GM19099 (cell line): ENCODE results near the gene LTO1.

ENCODE experiments used
- POLR2A ChIP-seq: IDR thresholded peaks from 3 replicates; pipeline ENCODE4 v1.6.1; 2011; ENCODE audit warnings: low read depth; ENCODE audit not compliant: insufficient read length; ENCODE audit errors: extremely low read depth

LTO1 gene

GRCh38 chr11:69691463-69691862 lies 16.3 kb upstream of the LTO1 start:
- TF ChIP-seq POLR2A = no peak

GRCh38 chr11:69689484-69690319 lies 14.5 kb upstream of the LTO1 start:
- no peak for TF ChIP-seq POLR2A

GRCh38 chr11:69686856-69687255 lies 11.7 kb upstream of the LTO1 start:
- TF ChIP-seq POLR2A = no peak

- no peak for TF ChIP-seq POLR2A
These were observed 11.3 kb upstream of the LTO1 start for GRCh38 chr11:69686452-69686851.

- no peak for TF ChIP-seq POLR2A
These were observed 10.2 kb upstream of the LTO1 start for GRCh38 chr11:69685348-69685747.

- no peak for TF ChIP-seq POLR2A
These were observed 9.5 kb upstream of the LTO1 start for GRCh38 chr11:69684651-69685050.

- no peak for TF ChIP-seq POLR2A
These were observed 8.7 kb upstream of the LTO1 start for GRCh38 chr11:69683764-69684333.

- TF ChIP-seq POLR2A = no peak
These were observed 7.7 kb upstream of the LTO1 start for GRCh38 chr11:69682681-69683326.

- TF ChIP-seq POLR2A = no peak
These were observed 7.1 kb upstream of the LTO1 start for GRCh38 chr11:69682221-69682620.

- TF ChIP-seq POLR2A = no peak
These were observed 5.5 kb upstream of the LTO1 start for GRCh38 chr11:69680688-69681087.

GRCh38 chr11:69677749-69678148 lies 2.6 kb upstream of the LTO1 start:
- TF ChIP-seq POLR2A = no peak

GRCh38 chr11:69674267-69674885 lies 777 bp downstream of the LTO1 start:
- TF ChIP-seq POLR2A = no peak

GRCh38 chr11:69671734-69672465 lies 3.3 kb downstream of the LTO1 start:
- TF ChIP-seq POLR2A = no peak

GRCh38 chr11:69670158-69670845 lies 4.9 kb downstream of the LTO1 start:
- TF ChIP-seq POLR2A = no peak
